Nephron (organoid): ENCODE results near the gene ZNF821.
A peak's percentile ranks its signal among the peaks of the same experiment; 100 is the strongest.

Experiments
- H3K27ac Mint-ChIP-seq, 3 experiments: 2 replicates each; pipeline ENCODE4 v1.8.0; 2020; ENCODE audit warnings: mixed read lengths in 3 of 3, mild to moderate bottlenecking in 2 of 3, moderate library complexity in 1 of 3
- H3K27me3 Mint-ChIP-seq: 2 replicates; pipeline ENCODE4 v1.8.0; 2021; ENCODE audit warnings: low read depth, mild to moderate bottlenecking, moderate library complexity, mixed read lengths
- H3K36me3 Mint-ChIP-seq: 2 replicates; pipeline ENCODE4 v1.8.0; 2020; ENCODE audit warnings: low read depth, mixed read lengths
- H3K4me1 Mint-ChIP-seq: 2 replicates; pipeline ENCODE4 v1.8.0; 2020; ENCODE audit warnings: mixed read lengths
- H3K4me3 Mint-ChIP-seq, 3 experiments: 2 replicates each; pipeline ENCODE4 v1.8.0; 2020; ENCODE audit warnings: mild to moderate bottlenecking in 3 of 3, mixed read lengths in 3 of 3, moderate library complexity in 2 of 3
- H3K9me3 Mint-ChIP-seq: 2 replicates; pipeline ENCODE4 v1.8.0; 2020; ENCODE audit warnings: mixed read lengths
- TF ChIP-seq, protein P1 (sequence below), 3 experiments: fragments of 200-600 bp; sonication (generic); IDR thresholded peaks; one replicate each; pipeline ENCODE4 v1.5.0; 2021; ENCODE audit warnings: antibody characterized with exemption in 3 of 3; ENCODE audit not compliant: unreplicated experiment in 3 of 3

The ZNF821 gene

DNA sequence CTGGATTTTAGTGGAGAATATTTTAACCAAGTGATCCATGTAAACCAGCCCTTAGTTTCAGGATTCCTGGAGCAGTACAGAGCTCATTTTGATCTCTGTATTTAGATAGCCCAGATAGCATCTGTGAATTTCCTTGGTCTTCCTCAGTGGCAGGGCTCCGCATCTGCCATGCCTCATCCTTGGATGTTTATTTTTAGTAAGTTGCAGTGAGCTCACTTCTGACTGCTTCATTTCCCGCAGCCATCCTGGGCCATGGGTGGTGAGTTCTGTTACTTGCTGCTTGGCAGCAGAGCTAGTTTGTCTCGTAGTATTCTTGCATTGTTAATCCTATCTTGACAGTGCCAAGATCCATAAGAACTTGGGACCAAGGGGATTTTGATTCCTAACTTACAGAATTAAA is 45.1 kb upstream of the ZNF821 start:
- Mint-ChIP-seq H3K36me3 (peaks cover 66% of the 10 kb centered on the region), H3K27ac (peak overlapping the region in 2 of 3 experiments; percentile 85 to 86), H3K9me3 (no peaks in the 10 kb centered on the region), H3K4me3 (peak overlapping the region in 2 of 3 experiments; percentile 33 to 48), H3K4me1 (peaks cover 46% of the 10 kb centered on the region), H3K27me3 (no peaks in the 10 kb centered on the region)
- TF ChIP-seq, protein P1, sequence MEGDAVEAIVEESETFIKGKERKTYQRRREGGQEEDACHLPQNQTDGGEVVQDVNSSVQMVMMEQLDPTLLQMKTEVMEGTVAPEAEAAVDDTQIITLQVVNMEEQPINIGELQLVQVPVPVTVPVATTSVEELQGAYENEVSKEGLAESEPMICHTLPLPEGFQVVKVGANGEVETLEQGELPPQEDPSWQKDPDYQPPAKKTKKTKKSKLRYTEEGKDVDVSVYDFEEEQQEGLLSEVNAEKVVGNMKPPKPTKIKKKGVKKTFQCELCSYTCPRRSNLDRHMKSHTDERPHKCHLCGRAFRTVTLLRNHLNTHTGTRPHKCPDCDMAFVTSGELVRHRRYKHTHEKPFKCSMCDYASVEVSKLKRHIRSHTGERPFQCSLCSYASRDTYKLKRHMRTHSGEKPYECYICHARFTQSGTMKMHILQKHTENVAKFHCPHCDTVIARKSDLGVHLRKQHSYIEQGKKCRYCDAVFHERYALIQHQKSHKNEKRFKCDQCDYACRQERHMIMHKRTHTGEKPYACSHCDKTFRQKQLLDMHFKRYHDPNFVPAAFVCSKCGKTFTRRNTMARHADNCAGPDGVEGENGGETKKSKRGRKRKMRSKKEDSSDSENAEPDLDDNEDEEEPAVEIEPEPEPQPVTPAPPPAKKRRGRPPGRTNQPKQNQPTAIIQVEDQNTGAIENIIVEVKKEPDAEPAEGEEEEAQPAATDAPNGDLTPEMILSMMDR (IDR thresholded peaks at IDR 0.05; ENCODE audit: unreplicated experiment in 3 of 3) = no peak

DNA sequence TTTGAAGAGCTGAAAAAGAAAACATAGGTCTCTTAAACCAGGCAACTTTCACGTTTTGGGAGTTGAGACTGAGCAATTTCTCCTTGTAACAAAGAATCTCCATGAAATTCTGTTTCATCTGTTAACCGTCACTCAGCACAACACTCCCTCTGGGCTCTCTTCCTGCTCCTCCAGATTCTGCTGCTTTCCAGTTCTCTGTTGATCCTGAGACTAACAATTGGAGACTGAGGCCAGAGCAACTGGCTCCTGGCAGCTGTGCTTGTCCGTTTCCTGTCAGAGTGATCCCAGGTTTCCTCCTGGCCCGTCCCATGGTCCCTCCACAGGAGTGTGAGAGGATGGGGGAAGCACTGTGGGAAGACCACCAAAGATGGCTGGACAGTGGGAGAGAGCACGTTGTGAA is 43.8 kb upstream of the ZNF821 start:
- Mint-ChIP-seq H3K4me1 (peaks cover 41% of the 10 kb centered on the region), H3K27me3 (no peaks in the 10 kb centered on the region), H3K4me3 (peak overlapping the region in 1 of 3 experiments; percentile 10), H3K36me3 (peaks cover 74% of the 10 kb centered on the region), H3K27ac (peak overlapping the region; percentile 57 to 85 (median 78)), H3K9me3 (no peaks in the 10 kb centered on the region)
- TF ChIP-seq, protein P1 (IDR thresholded peaks at IDR 0.05; ENCODE audit: unreplicated experiment in 3 of 3) = no peak

DNA sequence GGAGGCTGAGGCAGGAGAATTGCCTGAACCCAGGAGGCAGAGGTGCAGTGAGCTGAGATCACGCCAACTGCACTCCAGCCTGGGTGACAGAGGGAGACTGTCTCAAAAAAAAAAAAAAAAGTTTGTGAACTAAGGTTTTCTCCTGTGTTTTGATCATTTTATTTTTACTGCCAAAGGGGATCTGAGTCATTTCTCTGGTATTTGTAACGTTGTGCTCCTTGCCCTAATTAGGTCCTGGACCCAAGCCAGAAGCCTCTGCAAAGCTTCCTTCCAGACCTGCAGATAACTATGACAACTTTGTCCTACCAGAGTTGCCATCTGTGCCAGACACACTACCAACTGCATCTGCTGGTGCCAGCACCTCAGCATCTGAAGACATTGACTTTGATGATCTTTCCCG is 43.4 kb upstream of the ZNF821 start:
- peak overlapping the region in 1 of 3 experiments; percentile 10 for H3K4me3 Mint-ChIP-seq
- H3K4me1 Mint-ChIP-seq = peaks cover 41% of the 10 kb centered on the region
- TF ChIP-seq, protein P1 (IDR thresholded peaks at IDR 0.05; ENCODE audit: unreplicated experiment in 3 of 3) = no peak
- peaks cover 78% of the 10 kb centered on the region for H3K36me3 Mint-ChIP-seq
- no peaks in the 10 kb centered on the region for H3K27me3 Mint-ChIP-seq
- H3K27ac Mint-ChIP-seq = peak overlapping the region; percentile 57 to 85 (median 78)
- H3K9me3 Mint-ChIP-seq = no peaks in the 10 kb centered on the region

DNA sequence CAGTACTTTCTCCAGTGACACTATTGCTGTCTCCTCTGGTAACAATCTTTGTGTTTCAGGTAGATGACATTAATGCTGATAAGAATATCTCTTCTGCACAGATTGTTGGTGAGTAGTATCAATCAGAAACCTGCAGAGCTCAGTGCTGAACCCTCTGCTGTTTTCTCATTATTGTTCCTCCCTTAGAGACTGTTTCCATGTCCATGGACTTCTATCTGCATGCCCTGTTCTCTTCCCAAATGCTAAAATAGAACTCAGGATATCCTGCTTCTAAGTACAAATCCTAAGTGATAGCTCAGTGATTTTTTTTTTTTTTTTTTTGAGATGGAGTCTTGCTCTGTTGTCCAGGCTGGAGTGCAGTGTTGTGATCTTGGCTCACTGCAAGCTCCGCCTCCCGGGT is 40.7 kb upstream of the ZNF821 start:
- peaks cover 33% of the 10 kb centered on the region for H3K4me1 Mint-ChIP-seq
- H3K36me3 Mint-ChIP-seq = peaks cover 88% of the 10 kb centered on the region
- H3K9me3 Mint-ChIP-seq = no peaks in the 10 kb centered on the region
- H3K27ac Mint-ChIP-seq = no peak overlapping the region
- TF ChIP-seq, protein P1 (IDR thresholded peaks at IDR 0.05; ENCODE audit: unreplicated experiment in 3 of 3) = no peak
- H3K4me3 Mint-ChIP-seq = no peak overlapping the region
- H3K27me3 Mint-ChIP-seq = no peaks in the 10 kb centered on the region

DNA sequence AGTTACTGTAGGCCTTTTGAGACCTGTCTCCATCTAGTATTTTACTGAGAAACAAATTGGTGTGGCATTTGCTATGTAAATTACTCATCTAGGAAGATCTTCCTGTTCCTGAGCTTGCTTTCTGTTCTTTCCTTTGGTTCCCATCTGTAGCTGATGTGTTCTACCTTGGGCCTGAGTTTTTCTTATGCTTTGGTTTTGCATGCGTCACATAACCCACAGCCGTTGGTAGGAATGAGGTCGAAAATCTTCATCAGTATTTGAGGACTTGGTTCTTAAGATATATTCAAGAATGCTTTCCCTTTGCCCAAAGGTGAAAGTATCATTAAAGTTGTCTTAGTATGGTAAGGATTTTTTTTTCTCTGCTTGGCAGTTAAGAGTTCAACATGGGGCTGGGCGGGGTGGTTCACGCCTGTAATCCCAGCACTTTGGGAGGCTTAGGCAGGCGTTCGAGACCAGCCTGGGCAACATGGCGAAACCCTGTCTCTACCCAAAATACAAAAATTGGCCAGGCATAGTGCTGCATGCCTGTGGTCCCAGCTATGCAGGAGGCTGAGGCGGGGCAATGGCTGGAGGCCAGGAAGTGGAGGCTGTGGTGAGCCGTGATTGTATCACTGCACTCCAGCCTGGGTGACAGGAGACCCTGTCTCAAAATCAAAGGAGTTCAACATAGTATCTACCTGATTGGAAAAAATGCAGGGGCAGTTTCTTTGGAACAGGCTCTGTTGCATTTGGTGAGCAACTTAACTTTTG is 40.1 kb upstream of the ZNF821 start:
- H3K27me3 Mint-ChIP-seq = no peaks in the 10 kb centered on the region
- TF ChIP-seq, protein P1 (IDR thresholded peaks at IDR 0.05; ENCODE audit: unreplicated experiment in 3 of 3) = no peak
- peaks cover 29% of the 10 kb centered on the region for H3K4me1 Mint-ChIP-seq
- H3K4me3 Mint-ChIP-seq = no peak overlapping the region
- H3K36me3 Mint-ChIP-seq = peaks cover 89% of the 10 kb centered on the region
- no peaks in the 10 kb centered on the region for H3K9me3 Mint-ChIP-seq
- no peak overlapping the region for H3K27ac Mint-ChIP-seq

DNA sequence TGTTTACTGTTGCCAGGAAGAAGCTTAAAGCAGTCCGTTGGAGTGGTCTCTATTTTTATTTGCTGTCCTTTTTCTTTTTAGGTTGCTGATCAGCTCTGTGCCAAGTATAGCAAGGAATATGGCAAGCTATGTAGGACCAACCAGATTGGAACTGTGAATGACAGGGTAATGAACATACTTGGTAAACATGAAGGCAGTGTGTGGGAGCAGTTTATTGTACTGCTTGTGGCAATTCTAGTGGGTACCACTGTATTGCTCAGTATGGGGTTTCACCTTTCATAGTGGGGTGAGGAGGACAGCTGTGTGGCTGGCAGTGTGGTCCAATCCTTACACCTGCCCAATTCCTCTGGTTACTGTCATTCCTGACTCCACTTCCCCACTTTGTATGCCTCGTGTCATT is 36.7 kb upstream of the ZNF821 start:
- Mint-ChIP-seq H3K9me3 (no peaks in the 10 kb centered on the region), H3K27ac (no peak overlapping the region), H3K36me3 (peaks cover 95% of the 10 kb centered on the region), H3K27me3 (peaks cover 3% of the 10 kb centered on the region), H3K4me1 (peaks cover 30% of the 10 kb centered on the region), H3K4me3 (no peak overlapping the region)
- TF ChIP-seq, protein P1 (IDR thresholded peaks at IDR 0.05; ENCODE audit: unreplicated experiment in 3 of 3) = no peak
